GM13977 (cell line): ENCODE measurements around the gene PUSL1.

Experiments used
- DNase-seq: peaks from one replicate; pipeline ENCODE4 v3.0.0; 2012; ENCODE audit warnings: low spot score
- CTCF ChIP-seq: IDR thresholded peaks from 2 replicates; pipeline ENCODE4 v1.5.1; 2012; ENCODE audit warnings: mild to moderate bottlenecking, control low read depth; ENCODE audit not compliant: insufficient read depth; ENCODE audit errors: extremely low read depth, missing control alignments
- in situ Hi-C: fragments of 300-500 bp; cut with MboI; formaldehyde crosslinking; loops from one replicate; pipeline ENCODE4 v1.12.0; 2022; ENCODE audit warnings: low sequenced_read_pairs, low pct_unique_long_range_greater_than_20kb, mixed read lengths, inconsistent platforms; ENCODE audit not compliant: unreplicated experiment

PUSL1 gene

GRCh38 chr1:1318777-1319645 lies 10.6 kb downstream of the PUSL1 start:
- in situ Hi-C loops: no loop called here
- no peak for DNase-seq
- no peak for TF ChIP-seq CTCF

GRCh38 chr1:1319646-1319941 lies 11.2 kb downstream of the PUSL1 start:
- DNase-seq: no peak
- in situ Hi-C loops: no loop called here
- no peak for TF ChIP-seq CTCF

GRCh38 chr1:1320666-1321448 lies 12.5 kb downstream of the PUSL1 start:
- in situ Hi-C loops: no loop called here

GRCh38 chr1:1321477-1321876 lies 13.1 kb downstream of the PUSL1 start:
- no peak for DNase-seq
- TF ChIP-seq CTCF: no peak
- in situ Hi-C loops: no loop called here

More at GRCh38 chr1:1320666-1321448, 12.5 kb downstream of the PUSL1 start:
- TF ChIP-seq CTCF: no peak
- DNase-seq: no peak

GRCh38 chr1:1322418-1322817 lies 14.0 kb downstream of the PUSL1 start:
- no peak for DNase-seq
- in situ Hi-C loops: no loop called here
- no peak for TF ChIP-seq CTCF

- in situ Hi-C loops: no loop called here
- TF ChIP-seq CTCF: no peak
- no peak for DNase-seq
These were observed 14.6 kb downstream of the PUSL1 start for GRCh38 chr1:1322952-1323351.
